Measurements from ENCODE around the gene COA1. TPM values are rescaled to one million over a fixed set of nuclear protein-coding genes. Genes with fewer than 3 reads are reported as not detected.

Gene COA1
- total RNA-seq, 1 donor from 2014 or later: 102 TPM

GRCh38 chr7:43640679-43641078 is 88.6 kb downstream of the COA1 start:
- DNase-seq (ENCODE audit: low read depth, low spot score): no peak
- Mint-ChIP-seq H3K36me3 (ENCODE audit: low read depth) (peaks cover 40% of the 10 kb centered on the region), H3K4me3 (no peak overlapping the region), H3K4me1 (peaks cover 36% of the 10 kb centered on the region), H3K9me3 (no peaks in the 10 kb centered on the region), H3K27ac (ENCODE audit: unreplicated experiment) (no peak overlapping the region), H3K27me3 (ENCODE audit: low read depth) (no peaks in the 10 kb centered on the region)
- no peak for TF ChIP-seq CTCF (conservative IDR thresholded peaks at IDR 0.05)

GRCh38 chr7:43639858-43640491 is 89.3 kb downstream of the COA1 start:
- H3K4me3 Mint-ChIP-seq: peak overlapping the region; percentile 22
- no peak for TF ChIP-seq CTCF (conservative IDR thresholded peaks at IDR 0.05)
- peaks cover 42% of the 10 kb centered on the region for H3K36me3 Mint-ChIP-seq (ENCODE audit: low read depth)
- H3K27ac Mint-ChIP-seq (ENCODE audit: unreplicated experiment): no peak overlapping the region
- H3K4me1 Mint-ChIP-seq: peaks cover 31% of the 10 kb centered on the region
- DNase-seq (ENCODE audit: low read depth, low spot score): no peak
- no peaks in the 10 kb centered on the region for H3K27me3 Mint-ChIP-seq (ENCODE audit: low read depth)
- H3K9me3 Mint-ChIP-seq: no peaks in the 10 kb centered on the region

DNA sequence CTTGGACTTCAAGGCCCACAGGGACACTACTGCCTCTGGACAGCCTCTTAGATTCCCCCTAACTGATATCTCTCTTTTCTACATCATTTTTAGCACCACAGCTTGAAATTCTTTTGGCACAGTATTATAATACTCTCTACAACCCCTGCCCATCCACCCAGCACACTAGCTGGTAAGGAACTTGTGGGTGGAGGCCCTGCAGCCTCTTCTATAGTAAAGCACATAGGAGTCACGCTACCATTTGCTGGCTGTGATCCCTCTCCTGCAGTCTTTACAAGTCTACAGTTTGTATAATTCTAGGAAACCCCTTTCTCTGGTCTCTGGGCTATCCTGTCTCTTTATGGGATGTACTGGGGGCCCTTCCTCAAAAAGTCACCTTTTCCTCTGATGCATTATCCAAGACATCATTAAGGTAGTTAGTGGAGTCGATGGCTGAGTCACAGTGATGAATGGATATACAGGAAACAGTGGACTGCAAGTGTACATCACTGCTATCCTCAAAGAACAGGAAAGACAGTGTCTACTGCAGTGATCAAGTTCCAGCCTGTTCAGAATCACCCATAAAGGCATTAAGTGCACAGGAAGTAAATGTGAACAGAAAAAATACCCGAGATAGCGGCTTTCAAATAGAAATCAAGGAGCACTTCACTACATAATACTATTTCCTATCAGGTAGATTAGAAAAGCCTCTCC is 92.1 kb downstream of the COA1 start:
- Mint-ChIP-seq H3K27ac (ENCODE audit: unreplicated experiment) (no peak overlapping the region), H3K4me3 (no peak overlapping the region), H3K9me3 (no peaks in the 10 kb centered on the region), H3K4me1 (peaks cover 31% of the 10 kb centered on the region), H3K36me3 (ENCODE audit: low read depth) (peaks cover 41% of the 10 kb centered on the region), H3K27me3 (ENCODE audit: low read depth) (no peaks in the 10 kb centered on the region)
- TF ChIP-seq CTCF (conservative IDR thresholded peaks at IDR 0.05): no peak
- DNase-seq (ENCODE audit: low read depth, low spot score): no peak

DNA sequence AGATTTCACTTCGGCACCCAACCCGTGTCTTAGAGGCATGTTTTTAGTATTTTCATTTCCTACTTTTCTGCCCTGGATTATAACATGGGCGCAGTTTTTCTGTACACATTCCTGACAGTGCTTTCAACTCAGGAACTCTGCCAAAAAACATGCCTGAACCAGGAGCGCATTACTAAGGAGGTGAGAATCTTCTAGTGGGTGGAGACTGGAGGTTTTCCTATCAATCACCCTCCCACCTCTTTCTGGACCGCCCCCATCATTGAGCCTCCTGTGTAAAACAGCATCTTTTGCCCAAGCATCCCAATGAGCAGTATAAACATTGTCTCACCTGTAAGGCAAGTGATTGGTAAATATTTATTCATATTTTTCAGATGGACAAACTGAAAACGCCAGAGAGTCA is 93.2 kb downstream of the COA1 start:
- H3K4me3 Mint-ChIP-seq: no peak overlapping the region
- peaks cover 49% of the 10 kb centered on the region for H3K36me3 Mint-ChIP-seq (ENCODE audit: low read depth)
- TF ChIP-seq CTCF (conservative IDR thresholded peaks at IDR 0.05): no peak
- peaks cover 31% of the 10 kb centered on the region for H3K4me1 Mint-ChIP-seq
- DNase-seq (ENCODE audit: low read depth, low spot score): no peak
- H3K27ac Mint-ChIP-seq (ENCODE audit: unreplicated experiment): no peak overlapping the region
- no peaks in the 10 kb centered on the region for H3K9me3 Mint-ChIP-seq
- H3K27me3 Mint-ChIP-seq (ENCODE audit: low read depth): no peaks in the 10 kb centered on the region

DNA sequence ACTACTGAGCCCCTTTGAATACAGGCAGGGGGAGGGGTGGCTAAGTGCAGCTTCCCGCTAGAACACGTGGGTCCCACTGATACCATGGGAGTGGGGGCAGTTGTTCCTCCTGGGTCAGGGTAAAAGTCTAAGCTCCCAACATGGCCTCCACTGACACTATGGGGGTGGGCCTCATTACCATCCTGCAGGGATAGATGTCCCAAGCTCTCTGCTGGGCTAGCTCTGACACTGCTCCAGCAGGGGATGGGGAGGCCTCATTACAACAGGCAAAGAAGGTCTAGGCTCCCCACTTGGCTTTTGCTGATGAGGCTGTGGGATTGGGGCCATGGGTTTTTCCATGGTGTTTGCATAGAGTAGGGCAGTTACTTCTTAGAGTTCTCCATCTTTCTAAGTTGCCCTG is 94.9 kb downstream of the COA1 start:
- no peaks in the 10 kb centered on the region for H3K27me3 Mint-ChIP-seq (ENCODE audit: low read depth)
- no peak for TF ChIP-seq CTCF (conservative IDR thresholded peaks at IDR 0.05)
- peaks cover 49% of the 10 kb centered on the region for H3K36me3 Mint-ChIP-seq (ENCODE audit: low read depth)
- H3K27ac Mint-ChIP-seq (ENCODE audit: unreplicated experiment): no peak overlapping the region
- H3K4me3 Mint-ChIP-seq: no peak overlapping the region
- no peak for DNase-seq (ENCODE audit: low read depth, low spot score)
- H3K9me3 Mint-ChIP-seq: no peaks in the 10 kb centered on the region
- H3K4me1 Mint-ChIP-seq: peaks cover 14% of the 10 kb centered on the region

Measured in neural crest cell (in vitro differentiated cells).